ENCODE measurements around the gene DNAJC4. TPM values are rescaled to one million over a fixed set of nuclear protein-coding genes. Genes with fewer than 3 reads are reported as not detected.
A peak's percentile ranks its signal among the peaks of the same experiment; 100 is the strongest.

Gene DNAJC4
- total RNA-seq, 1 experiment from 2014 or later = 26.0 TPM

DNA sequence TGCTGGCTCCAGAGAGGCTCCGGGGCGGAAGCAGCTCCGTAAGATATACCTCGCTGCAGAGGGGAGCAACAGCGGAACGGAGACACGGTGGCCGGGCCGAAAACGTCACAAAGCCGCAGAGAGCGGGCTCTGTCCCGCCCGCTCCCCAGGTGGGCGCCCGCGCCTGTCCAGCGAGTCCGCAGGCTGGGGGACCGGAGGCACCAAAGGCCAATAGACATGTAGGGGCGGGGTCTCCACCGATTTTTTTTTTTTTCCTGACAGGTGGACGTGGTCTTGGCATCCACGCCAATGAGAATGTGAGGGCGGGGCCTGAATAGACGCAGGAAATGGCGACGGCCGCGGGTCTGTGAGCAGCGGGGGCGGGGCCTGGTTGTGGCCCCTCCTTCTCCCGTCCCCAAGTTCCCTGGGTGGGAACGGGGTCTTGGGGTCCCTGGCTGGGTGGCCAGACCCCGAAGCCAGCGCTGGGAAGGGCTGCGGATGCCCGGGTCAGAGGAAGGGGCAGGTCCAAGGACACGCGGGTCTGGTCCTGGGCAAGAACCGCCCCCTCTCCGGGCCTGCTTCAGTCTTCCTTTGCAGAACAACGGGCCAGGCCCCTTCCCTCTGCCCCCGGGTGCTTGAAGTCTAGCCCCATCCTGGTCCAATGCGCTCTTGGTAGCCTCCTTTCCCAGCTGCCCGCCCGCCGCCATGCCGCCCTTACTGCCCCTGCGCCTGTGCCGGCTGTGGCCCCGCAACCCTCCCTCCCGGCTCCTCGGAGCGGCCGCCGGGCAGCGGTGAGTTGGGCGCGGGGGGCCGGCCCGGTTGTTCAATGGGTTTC is at the start of gene DNAJC4 (continued):
- TF ChIP-seq, protein P1, sequence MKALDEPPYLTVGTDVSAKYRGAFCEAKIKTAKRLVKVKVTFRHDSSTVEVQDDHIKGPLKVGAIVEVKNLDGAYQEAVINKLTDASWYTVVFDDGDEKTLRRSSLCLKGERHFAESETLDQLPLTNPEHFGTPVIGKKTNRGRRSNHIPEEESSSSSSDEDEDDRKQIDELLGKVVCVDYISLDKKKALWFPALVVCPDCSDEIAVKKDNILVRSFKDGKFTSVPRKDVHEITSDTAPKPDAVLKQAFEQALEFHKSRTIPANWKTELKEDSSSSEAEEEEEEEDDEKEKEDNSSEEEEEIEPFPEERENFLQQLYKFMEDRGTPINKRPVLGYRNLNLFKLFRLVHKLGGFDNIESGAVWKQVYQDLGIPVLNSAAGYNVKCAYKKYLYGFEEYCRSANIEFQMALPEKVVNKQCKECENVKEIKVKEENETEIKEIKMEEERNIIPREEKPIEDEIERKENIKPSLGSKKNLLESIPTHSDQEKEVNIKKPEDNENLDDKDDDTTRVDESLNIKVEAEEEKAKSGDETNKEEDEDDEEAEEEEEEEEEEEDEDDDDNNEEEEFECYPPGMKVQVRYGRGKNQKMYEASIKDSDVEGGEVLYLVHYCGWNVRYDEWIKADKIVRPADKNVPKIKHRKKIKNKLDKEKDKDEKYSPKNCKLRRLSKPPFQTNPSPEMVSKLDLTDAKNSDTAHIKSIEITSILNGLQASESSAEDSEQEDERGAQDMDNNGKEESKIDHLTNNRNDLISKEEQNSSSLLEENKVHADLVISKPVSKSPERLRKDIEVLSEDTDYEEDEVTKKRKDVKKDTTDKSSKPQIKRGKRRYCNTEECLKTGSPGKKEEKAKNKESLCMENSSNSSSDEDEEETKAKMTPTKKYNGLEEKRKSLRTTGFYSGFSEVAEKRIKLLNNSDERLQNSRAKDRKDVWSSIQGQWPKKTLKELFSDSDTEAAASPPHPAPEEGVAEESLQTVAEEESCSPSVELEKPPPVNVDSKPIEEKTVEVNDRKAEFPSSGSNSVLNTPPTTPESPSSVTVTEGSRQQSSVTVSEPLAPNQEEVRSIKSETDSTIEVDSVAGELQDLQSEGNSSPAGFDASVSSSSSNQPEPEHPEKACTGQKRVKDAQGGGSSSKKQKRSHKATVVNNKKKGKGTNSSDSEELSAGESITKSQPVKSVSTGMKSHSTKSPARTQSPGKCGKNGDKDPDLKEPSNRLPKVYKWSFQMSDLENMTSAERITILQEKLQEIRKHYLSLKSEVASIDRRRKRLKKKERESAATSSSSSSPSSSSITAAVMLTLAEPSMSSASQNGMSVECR (CRISPR knock-in tag; IDR thresholded peaks at IDR 0.05; ENCODE audit: borderline replicate concordance) = no peak
- TF ChIP-seq TEAD1 (CRISPR knock-in tag; IDR thresholded peaks at IDR 0.05) (peak; percentile 44; the same call in 1 of the 2 replicates), ZBTB21 (CRISPR knock-in tag; IDR thresholded peaks at IDR 0.05; ENCODE audit: borderline replicate concordance) (peak; percentile 27; the same call in 1 of the 2 replicates)

DNA sequence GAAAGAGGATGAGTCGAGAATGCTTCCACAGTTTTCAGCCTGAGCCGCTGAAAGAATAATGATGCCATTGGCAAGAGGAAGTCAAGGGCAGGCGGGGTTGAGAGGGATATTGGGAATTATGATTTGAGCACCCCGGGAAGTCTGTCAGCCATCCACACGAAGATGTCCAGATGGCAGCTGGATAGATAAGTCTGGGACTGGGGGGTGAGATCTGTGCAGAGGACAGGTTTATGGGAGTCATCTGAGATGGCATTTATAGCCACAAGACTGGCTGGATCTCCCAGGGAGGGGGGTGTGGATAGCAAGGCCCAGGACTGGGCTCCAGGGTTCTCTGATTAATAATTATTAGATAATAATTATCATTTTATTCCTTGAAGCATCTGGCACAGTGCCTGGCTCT is 49.5 kb upstream of the DNAJC4 start:
- H3K4me3 Mint-ChIP-seq = no peak overlapping the region
- peaks cover 22% of the 10 kb centered on the region for H3K36me3 Mint-ChIP-seq
- no peaks in the 10 kb centered on the region for H3K9me3 Mint-ChIP-seq
- no peaks in the 10 kb centered on the region; the same call in 1 of the 2 replicates for H3K27me3 Mint-ChIP-seq (ENCODE audit: low read depth)
- H3K4me1 Mint-ChIP-seq = peaks cover 34% of the 10 kb centered on the region
- no peak for ATAC-seq
- no peak overlapping the region for H3K27ac Mint-ChIP-seq
- ChIA-PET POLR2A (interaction anchor here (0.6 to 1.3 kb wide), 2 partner anchors 14 to 39 kb away, joined by 3 to 7 read pairs; no protein-coding TSS in a partner anchor), CTCF (interaction anchor here (0.9 to 1.6 kb wide), 5 partner anchors 24 to 180 kb away, joined by 3 to 12 read pairs (median 7); partner anchors contain the start of gene PLCB3)
- no peak for DNase-seq (ENCODE audit: low spot score)
- TF ChIP-seq, protein P2, sequence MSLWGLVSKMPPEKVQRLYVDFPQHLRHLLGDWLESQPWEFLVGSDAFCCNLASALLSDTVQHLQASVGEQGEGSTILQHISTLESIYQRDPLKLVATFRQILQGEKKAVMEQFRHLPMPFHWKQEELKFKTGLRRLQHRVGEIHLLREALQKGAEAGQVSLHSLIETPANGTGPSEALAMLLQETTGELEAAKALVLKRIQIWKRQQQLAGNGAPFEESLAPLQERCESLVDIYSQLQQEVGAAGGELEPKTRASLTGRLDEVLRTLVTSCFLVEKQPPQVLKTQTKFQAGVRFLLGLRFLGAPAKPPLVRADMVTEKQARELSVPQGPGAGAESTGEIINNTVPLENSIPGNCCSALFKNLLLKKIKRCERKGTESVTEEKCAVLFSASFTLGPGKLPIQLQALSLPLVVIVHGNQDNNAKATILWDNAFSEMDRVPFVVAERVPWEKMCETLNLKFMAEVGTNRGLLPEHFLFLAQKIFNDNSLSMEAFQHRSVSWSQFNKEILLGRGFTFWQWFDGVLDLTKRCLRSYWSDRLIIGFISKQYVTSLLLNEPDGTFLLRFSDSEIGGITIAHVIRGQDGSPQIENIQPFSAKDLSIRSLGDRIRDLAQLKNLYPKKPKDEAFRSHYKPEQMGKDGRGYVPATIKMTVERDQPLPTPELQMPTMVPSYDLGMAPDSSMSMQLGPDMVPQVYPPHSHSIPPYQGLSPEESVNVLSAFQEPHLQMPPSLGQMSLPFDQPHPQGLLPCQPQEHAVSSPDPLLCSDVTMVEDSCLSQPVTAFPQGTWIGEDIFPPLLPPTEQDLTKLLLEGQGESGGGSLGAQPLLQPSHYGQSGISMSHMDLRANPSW (CRISPR knock-in tag; conservative IDR thresholded peaks at IDR 0.05; ENCODE audit: low read depth) = no peak
- TF ChIP-seq, protein P3, sequence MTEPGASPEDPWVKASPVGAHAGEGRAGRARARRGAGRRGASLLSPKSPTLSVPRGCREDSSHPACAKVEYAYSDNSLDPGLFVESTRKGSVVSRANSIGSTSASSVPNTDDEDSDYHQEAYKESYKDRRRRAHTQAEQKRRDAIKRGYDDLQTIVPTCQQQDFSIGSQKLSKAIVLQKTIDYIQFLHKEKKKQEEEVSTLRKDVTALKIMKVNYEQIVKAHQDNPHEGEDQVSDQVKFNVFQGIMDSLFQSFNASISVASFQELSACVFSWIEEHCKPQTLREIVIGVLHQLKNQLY (CRISPR knock-in tag; IDR thresholded peaks at IDR 0.05) = no peak
- no peak for TF ChIP-seq NFYB (CRISPR knock-in tag; conservative IDR thresholded peaks at IDR 0.05; ENCODE audit: low read depth)
- TF ChIP-seq CREB1 (CRISPR knock-in tag; IDR thresholded peaks at IDR 0.05) = no peak
- TF ChIP-seq SP1 (CRISPR knock-in tag; conservative IDR thresholded peaks at IDR 0.05) = no peak
- no peak for TF ChIP-seq PRRX2 (CRISPR knock-in tag; IDR thresholded peaks at IDR 0.05)
- TF ChIP-seq, protein P4, sequence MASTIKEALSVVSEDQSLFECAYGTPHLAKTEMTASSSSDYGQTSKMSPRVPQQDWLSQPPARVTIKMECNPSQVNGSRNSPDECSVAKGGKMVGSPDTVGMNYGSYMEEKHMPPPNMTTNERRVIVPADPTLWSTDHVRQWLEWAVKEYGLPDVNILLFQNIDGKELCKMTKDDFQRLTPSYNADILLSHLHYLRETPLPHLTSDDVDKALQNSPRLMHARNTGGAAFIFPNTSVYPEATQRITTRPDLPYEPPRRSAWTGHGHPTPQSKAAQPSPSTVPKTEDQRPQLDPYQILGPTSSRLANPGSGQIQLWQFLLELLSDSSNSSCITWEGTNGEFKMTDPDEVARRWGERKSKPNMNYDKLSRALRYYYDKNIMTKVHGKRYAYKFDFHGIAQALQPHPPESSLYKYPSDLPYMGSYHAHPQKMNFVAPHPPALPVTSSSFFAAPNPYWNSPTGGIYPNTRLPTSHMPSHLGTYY (CRISPR knock-in tag; IDR thresholded peaks at IDR 0.05) = no peak
- TF ChIP-seq GABPB1 (CRISPR knock-in tag; IDR thresholded peaks at IDR 0.05) = no peak
- TF ChIP-seq, protein P5, sequence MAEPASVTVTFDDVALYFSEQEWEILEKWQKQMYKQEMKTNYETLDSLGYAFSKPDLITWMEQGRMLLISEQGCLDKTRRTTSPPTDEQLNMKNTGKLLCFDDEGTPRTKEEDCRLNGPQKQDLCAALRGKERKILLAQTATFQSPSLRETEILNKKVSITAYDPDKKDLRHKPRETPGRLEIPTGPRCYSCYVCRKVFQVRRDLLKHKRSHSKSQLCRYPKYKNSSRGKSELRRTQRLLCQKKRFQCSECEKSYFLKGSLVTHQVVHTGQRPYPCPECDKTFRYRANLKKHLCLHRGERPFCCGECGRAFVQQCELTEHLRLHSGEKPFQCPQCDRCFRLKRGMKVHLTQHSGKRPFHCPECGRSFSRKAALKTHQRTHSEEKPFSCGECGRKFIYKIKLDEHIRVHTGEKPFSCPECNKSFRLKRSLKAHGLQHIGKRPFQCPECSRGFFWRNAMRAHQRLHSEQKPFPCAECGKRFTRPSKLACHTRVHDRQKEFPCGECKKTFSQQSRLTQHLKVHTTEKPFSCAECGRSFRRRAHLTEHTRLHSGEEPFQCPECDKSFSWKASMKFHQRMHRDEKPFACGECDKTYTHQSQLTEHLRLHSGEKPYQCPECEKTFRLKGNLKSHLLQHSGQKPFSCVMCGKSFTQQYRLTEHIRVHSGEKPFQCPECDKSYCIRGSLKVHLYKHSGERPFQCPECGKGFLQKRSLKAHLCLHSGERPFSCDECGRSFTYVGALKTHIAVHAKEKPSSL (CRISPR knock-in tag; conservative IDR thresholded peaks at IDR 0.05) = no peak
- no peak for TF ChIP-seq SMAD4 (CRISPR knock-in tag; IDR thresholded peaks at IDR 0.05)
- TF ChIP-seq, protein P6, sequence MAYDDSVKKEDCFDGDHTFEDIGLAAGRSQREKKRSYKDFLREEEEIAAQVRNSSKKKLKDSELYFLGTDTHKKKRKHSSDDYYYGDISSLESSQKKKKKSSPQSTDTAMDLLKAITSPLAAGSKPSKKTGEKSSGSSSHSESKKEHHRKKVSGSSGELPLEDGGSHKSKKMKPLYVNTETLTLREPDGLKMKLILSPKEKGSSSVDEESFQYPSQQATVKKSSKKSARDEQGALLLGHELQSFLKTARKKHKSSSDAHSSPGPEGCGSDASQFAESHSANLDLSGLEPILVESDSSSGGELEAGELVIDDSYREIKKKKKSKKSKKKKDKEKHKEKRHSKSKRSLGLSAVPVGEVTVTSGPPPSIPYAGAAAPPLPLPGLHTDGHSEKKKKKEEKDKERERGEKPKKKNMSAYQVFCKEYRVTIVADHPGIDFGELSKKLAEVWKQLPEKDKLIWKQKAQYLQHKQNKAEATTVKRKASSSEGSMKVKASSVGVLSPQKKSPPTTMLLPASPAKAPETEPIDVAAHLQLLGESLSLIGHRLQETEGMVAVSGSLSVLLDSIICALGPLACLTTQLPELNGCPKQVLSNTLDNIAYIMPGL (CRISPR knock-in tag; IDR thresholded peaks at IDR 0.05) = no peak
- TF ChIP-seq, protein P7, sequence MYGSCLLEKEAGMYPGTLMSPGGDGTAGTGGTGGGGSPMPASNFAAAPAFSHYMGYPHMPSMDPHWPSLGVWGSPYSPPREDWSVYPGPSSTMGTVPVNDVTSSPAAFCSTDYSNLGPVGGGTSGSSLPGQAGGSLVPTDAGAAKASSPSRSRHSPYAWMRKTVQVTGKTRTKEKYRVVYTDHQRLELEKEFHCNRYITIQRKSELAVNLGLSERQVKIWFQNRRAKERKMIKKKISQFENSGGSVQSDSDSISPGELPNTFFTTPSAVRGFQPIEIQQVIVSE (CRISPR knock-in tag; IDR thresholded peaks at IDR 0.05; ENCODE audit: borderline replicate concordance) = no peak
- TF ChIP-seq GTF2I (CRISPR knock-in tag; conservative IDR thresholded peaks at IDR 0.05) = no peak
- TF ChIP-seq ZNF396 (CRISPR knock-in tag; IDR thresholded peaks at IDR 0.05; ENCODE audit: borderline replicate concordance) = no peak

Data from WTC11 (cell line).